HepG2 (cell line): Measurements from ENCODE around the gene IFT52. TPM values are rescaled to one million over a fixed set of nuclear protein-coding genes. Genes with fewer than 3 reads are reported as not detected.

Source experiments
- ARID5B ChIP-seq: IDR thresholded peaks from 2 replicates; pipeline ENCODE4 v1.4.0; 2020; ENCODE audit warnings: mild to moderate bottlenecking, missing genetic modification reagents
- E2F2 ChIP-seq: sonication (generic); formaldehyde crosslinking; IDR thresholded peaks from 2 replicates; pipeline ENCODE4 v1.4.0; 2020; ENCODE audit warnings: missing genetic modification reagents, borderline replicate concordance
- FOXP1 ChIP-seq, 2 experiments: fragments of 450-650 bp in 1 of 2; IDR thresholded peaks; 2 replicates each; pipeline ENCODE4 v1.6.1; 2017 to 2018; ENCODE audit warnings: antibody characterized with exemption in 1 of 2
- HOXA3 ChIP-seq: sonication (generic); formaldehyde crosslinking; IDR thresholded peaks from 2 replicates; pipeline ENCODE4 v1.5.0; 2020; ENCODE audit warnings: missing genetic modification reagents
- NR1H2 ChIP-seq: sonication (generic); formaldehyde crosslinking; IDR thresholded peaks from 2 replicates; pipeline ENCODE4 v1.8.1; 2022; ENCODE audit warnings: low read depth, missing genetic modification reagents, borderline replicate concordance
- POLR2AphosphoS5 ChIP-seq: IDR thresholded peaks from 2 replicates; pipeline ENCODE4 v1.6.1; 2012; ENCODE audit warnings: low read depth, low read length
- PRDM4 ChIP-seq: sonication (generic); formaldehyde crosslinking; IDR thresholded peaks from 2 replicates; pipeline ENCODE4 v1.9.0; 2021; ENCODE audit warnings: missing genetic modification reagents, borderline replicate concordance
- SMYD3 ChIP-seq: sonication (generic); formaldehyde crosslinking; IDR thresholded peaks from 2 replicates; pipeline ENCODE4 v1.8.1; 2023; ENCODE audit warnings: mild to moderate bottlenecking, missing genetic modification reagents
- STAG1 ChIP-seq: sonication (generic); formaldehyde crosslinking; IDR thresholded peaks from 2 replicates; pipeline ENCODE4 v1.4.0; 2020; ENCODE audit warnings: missing genetic modification reagents
- ZNF17 ChIP-seq: sonication (generic); formaldehyde crosslinking; IDR thresholded peaks from 2 replicates; pipeline ENCODE4 v1.5.0; 2020; ENCODE audit warnings: mild to moderate bottlenecking, missing genetic modification reagents
- ZNF782 ChIP-seq: sonication (generic); formaldehyde crosslinking; IDR thresholded peaks from 2 replicates; pipeline ENCODE4 v1.4.0; 2020; ENCODE audit warnings: missing genetic modification reagents, mild to moderate bottlenecking, borderline replicate concordance
- polyA plus RNA-seq, 8 experiments: library from polyadenylated mRNA; depleted of rRNA in 3 of 8; stranded (reverse) in 7 of 8; unstranded in 1 of 8; fragments of >200 nt; fragmentation: Illumina TruSeq in 4 of 8; extraction: Trizol in 4 of 8; gene quantifications; 2 replicates each; pipeline versions ENCODE4 v1.2.1 to v1.2.3, GENCODE V29; 2011 to 2016; ENCODE audit warnings: low read depth in 4 of 8, missing spikeins in 1 of 8, mixed read lengths in 1 of 8; ENCODE audit not compliant: insufficient read depth in 1 of 8
- total RNA-seq, 5 experiments: library from RNA; depleted of rRNA; stranded (reverse); fragments of >200 nt; fragmentation: Illumina TruSeq; extraction: Trizol; gene quantifications; 2 replicates each; pipeline ENCODE4 v1.2.3, GENCODE V29; 2016; ENCODE audit warnings: low read depth in 1 of 5

The IFT52 gene
- total and polyA plus RNA-seq, 2 of the 13 experiments (the other 11 are each of a cell fraction or from before 2014, with no cell fraction given) = 48.0 to 64.0 TPM

GRCh38 chr20:43590392-43591303 is at the start of gene IFT52 (continued):
- peak; percentile 77 for TF ChIP-seq POLR2AphosphoS5
- TF ChIP-seq SMYD3 (CRISPR knock-in tag) = 0 out of 2 replicates have a peak, but pooled peaks have one; percentile 63
- no peak; the same call in 1 of the 2 replicates for TF ChIP-seq ARID5B (CRISPR knock-in tag)
- peak; percentile 80; the same call in 1 of the 2 replicates for TF ChIP-seq PRDM4 (CRISPR knock-in tag)
- peak; percentile 98; the same call in 1 of the 2 replicates for TF ChIP-seq ZNF782 (CRISPR knock-in tag)
- TF ChIP-seq E2F2 (CRISPR knock-in tag) = peak; percentile 42
- TF ChIP-seq FOXP1 (IDR thresholded peaks at IDR 0.05) = no peak
- TF ChIP-seq FOXP1 (CRISPR knock-in tag; IDR thresholded peaks at IDR 0.05) = no peak; the same call in 1 of the 2 replicates
- no peak for TF ChIP-seq ZNF17 (CRISPR knock-in tag)
- TF ChIP-seq HOXA3 (CRISPR knock-in tag) = peak; percentile 92
- TF ChIP-seq NR1H2 (CRISPR knock-in tag) = 0 out of 2 replicates have a peak, but pooled peaks have one; percentile 40
- TF ChIP-seq STAG1 = peak; percentile 40
